ENCODE measurements around the gene DOCK10.
A peak's percentile ranks its signal among the peaks of the same experiment; 100 is the strongest.

DNA sequence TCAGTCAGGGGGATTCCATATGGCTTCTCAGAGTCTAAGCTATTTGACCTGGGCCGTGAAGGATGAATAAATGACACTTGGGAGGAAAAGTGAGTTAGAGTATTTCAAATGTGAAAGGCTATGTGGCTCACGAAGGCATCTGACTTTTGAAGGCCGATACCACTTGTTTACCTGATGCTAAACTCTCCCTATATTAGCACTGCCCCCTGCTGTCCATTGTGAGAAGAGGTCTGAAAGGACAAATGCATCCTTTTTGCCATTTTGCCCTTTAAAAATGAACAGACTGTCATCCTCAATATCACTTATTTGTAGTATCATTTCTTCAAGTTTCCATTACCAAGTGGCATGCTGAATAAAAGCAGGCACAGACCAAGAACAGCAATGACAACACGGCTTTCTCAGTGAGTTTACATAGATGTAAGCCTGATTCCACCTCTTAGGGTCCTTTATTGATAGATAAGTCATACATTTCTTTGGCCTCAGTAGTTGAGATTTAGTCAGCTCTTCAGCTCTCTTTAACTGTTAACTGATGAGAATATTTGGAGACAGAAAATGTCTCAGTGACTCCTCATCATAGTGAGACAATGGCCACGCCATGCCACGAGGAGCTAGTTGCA is 40.1 kb downstream of the DOCK10 start:
- no peak for TF ChIP-seq JUN (CRISPR knock-in tag; IDR thresholded peaks at IDR 0.05)
- TF ChIP-seq, protein P1, sequence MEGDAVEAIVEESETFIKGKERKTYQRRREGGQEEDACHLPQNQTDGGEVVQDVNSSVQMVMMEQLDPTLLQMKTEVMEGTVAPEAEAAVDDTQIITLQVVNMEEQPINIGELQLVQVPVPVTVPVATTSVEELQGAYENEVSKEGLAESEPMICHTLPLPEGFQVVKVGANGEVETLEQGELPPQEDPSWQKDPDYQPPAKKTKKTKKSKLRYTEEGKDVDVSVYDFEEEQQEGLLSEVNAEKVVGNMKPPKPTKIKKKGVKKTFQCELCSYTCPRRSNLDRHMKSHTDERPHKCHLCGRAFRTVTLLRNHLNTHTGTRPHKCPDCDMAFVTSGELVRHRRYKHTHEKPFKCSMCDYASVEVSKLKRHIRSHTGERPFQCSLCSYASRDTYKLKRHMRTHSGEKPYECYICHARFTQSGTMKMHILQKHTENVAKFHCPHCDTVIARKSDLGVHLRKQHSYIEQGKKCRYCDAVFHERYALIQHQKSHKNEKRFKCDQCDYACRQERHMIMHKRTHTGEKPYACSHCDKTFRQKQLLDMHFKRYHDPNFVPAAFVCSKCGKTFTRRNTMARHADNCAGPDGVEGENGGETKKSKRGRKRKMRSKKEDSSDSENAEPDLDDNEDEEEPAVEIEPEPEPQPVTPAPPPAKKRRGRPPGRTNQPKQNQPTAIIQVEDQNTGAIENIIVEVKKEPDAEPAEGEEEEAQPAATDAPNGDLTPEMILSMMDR (IDR thresholded peaks at IDR 0.05), result peak; percentile 74
- no peak for TF ChIP-seq ZNF121 (CRISPR knock-in tag; IDR thresholded peaks at IDR 0.05)
- no peak for TF ChIP-seq TEAD4 (CRISPR knock-in tag; IDR thresholded peaks at IDR 0.05)
- TF ChIP-seq NFE2L1 (CRISPR knock-in tag; IDR thresholded peaks at IDR 0.05), result no peak
- TF ChIP-seq, protein P2, sequence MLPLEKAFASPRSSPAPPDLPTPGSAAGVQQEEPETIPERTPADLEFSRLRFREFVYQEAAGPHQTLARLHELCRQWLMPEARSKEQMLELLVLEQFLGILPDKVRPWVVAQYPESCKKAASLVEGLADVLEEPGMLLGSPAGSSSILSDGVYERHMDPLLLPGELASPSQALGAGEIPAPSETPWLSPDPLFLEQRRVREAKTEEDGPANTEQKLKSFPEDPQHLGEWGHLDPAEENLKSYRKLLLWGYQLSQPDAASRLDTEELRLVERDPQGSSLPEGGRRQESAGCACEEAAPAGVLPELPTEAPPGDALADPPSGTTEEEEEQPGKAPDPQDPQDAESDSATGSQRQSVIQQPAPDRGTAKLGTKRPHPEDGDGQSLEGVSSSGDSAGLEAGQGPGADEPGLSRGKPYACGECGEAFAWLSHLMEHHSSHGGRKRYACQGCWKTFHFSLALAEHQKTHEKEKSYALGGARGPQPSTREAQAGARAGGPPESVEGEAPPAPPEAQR (CRISPR knock-in tag; IDR thresholded peaks at IDR 0.05), result no peak
- TF ChIP-seq, protein P3, sequence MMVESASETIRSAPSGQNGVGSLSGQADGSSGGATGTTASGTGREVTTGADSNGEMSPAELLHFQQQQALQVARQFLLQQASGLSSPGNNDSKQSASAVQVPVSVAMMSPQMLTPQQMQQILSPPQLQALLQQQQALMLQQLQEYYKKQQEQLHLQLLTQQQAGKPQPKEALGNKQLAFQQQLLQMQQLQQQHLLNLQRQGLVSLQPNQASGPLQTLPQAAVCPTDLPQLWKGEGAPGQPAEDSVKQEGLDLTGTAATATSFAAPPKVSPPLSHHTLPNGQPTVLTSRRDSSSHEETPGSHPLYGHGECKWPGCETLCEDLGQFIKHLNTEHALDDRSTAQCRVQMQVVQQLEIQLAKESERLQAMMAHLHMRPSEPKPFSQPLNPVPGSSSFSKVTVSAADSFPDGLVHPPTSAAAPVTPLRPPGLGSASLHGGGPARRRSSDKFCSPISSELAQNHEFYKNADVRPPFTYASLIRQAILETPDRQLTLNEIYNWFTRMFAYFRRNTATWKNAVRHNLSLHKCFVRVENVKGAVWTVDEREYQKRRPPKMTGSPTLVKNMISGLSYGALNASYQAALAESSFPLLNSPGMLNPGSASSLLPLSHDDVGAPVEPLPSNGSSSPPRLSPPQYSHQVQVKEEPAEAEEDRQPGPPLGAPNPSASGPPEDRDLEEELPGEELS (CRISPR knock-in tag; IDR thresholded peaks at IDR 0.05), result no peak
- TF ChIP-seq FOXP1 (CRISPR knock-in tag; IDR thresholded peaks at IDR 0.05; ENCODE audit: borderline replicate concordance), result no peak
- TF ChIP-seq CREM (CRISPR knock-in tag; IDR thresholded peaks at IDR 0.05), result no peak
- TF ChIP-seq, protein P4, sequence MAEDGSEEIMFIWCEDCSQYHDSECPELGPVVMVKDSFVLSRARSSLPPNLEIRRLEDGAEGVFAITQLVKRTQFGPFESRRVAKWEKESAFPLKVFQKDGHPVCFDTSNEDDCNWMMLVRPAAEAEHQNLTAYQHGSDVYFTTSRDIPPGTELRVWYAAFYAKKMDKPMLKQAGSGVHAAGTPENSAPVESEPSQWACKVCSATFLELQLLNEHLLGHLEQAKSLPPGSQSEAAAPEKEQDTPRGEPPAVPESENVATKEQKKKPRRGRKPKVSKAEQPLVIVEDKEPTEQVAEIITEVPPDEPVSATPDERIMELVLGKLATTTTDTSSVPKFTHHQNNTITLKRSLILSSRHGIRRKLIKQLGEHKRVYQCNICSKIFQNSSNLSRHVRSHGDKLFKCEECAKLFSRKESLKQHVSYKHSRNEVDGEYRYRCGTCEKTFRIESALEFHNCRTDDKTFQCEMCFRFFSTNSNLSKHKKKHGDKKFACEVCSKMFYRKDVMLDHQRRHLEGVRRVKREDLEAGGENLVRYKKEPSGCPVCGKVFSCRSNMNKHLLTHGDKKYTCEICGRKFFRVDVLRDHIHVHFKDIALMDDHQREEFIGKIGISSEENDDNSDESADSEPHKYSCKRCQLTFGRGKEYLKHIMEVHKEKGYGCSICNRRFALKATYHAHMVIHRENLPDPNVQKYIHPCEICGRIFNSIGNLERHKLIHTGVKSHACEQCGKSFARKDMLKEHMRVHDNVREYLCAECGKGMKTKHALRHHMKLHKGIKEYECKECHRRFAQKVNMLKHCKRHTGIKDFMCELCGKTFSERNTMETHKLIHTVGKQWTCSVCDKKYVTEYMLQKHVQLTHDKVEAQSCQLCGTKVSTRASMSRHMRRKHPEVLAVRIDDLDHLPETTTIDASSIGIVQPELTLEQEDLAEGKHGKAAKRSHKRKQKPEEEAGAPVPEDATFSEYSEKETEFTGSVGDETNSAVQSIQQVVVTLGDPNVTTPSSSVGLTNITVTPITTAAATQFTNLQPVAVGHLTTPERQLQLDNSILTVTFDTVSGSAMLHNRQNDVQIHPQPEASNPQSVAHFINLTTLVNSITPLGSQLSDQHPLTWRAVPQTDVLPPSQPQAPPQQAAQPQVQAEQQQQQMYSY (CRISPR knock-in tag; IDR thresholded peaks at IDR 0.05), result no peak
- TF ChIP-seq ESRRA (CRISPR knock-in tag; IDR thresholded peaks at IDR 0.05; ENCODE audit: borderline replicate concordance), result no peak
- no peak for TF ChIP-seq KAT7 (CRISPR knock-in tag; IDR thresholded peaks at IDR 0.05; ENCODE audit: borderline replicate concordance)
- no peak for TF ChIP-seq SP1 (CRISPR knock-in tag; conservative IDR thresholded peaks at IDR 0.05)
